HCT116 (cell line): ENCODE results near the gene SLC16A1. TPM values are rescaled to one million over a fixed set of nuclear protein-coding genes. Genes with fewer than 3 reads are reported as not detected.

Source experiments
- ATAC-seq: fragments of 200-7000 bp; cut with Tn5 transposase; 2 replicates; pipeline ENCODE4 v1.9.1; 2020; ENCODE audit warnings: mild to moderate bottlenecking, moderate library complexity
- BruUV-seq: library from RNA; stranded (reverse); fragments of 400-500 nt; replicated peaks from 2 replicates; lab custom pipeline; 2021; lab: Mats Ljungman, UMichigan
- CTCF ChIA-PET: fragments of 300-600 bp; sonication (Branson Sonifier 250); formaldehyde crosslinking; loops from one replicate; lab custom pipeline; 2021; ENCODE audit warnings: antibody characterized with exemption; lab: Charles Lee
- POLR2A ChIA-PET: fragments of 300-600, 350-600 bp; sonication (Branson Sonifier 250); formaldehyde crosslinking; loops from one replicate; lab custom pipeline; 2021; ENCODE audit warnings: antibody characterized with exemption; lab: Charles Lee
- RAD21 ChIA-PET, 2 experiments: fragments of 300-600 bp; sonication (Branson Sonifier 250); formaldehyde crosslinking; loops; one replicate each; lab custom pipeline; 2023; ENCODE audit warnings: low total read pairs in 2 of 2; ENCODE audit not compliant: uncharacterized antibody in 2 of 2, unreplicated experiment in 2 of 2, low non-redundant PET in 1 of 2; lab: Charles Lee
- DNase-seq: peaks from one replicate; pipeline ENCODE4 v3.0.0-alpha.2; 2010; ENCODE audit warnings: low read depth, low spot score
- H2AFZ ChIP-seq: fragments of 200-600 bp; shearing (Covaris generic), sonication (generic); 2 replicates; pipeline ENCODE4 v1.6.1; 2017; ENCODE audit warnings: low read depth, mixed run types, mixed read lengths, antibody characterized with exemption, low read length; ENCODE audit not compliant: poor library complexity, severe bottlenecking
- H3K27ac ChIP-seq: 2 replicates; pipeline ENCODE4 v1.5.1; 2012; ENCODE audit warnings: low read depth, low read length
- H3K27me3 ChIP-seq: fragments of 200-600 bp; sonication (generic); 2 replicates; pipeline ENCODE4 v1.6.1; 2016; ENCODE audit warnings: mixed run types, low read length, mixed read lengths; ENCODE audit not compliant: insufficient read depth
- H3K36me3 ChIP-seq, 2 experiments: fragments of 200-500 bp in 1 of 2; fragments of 200-600 bp in 1 of 2; sonication (Bioruptor generic) in 1 of 2; sonication (generic) in 1 of 2; 2 replicates each; pipeline versions ENCODE4 v1.5.1 to v1.6.1; 2014 to 2016; ENCODE audit warnings: low read length in 2 of 2, inconsistent platforms in 1 of 2, mixed read lengths in 1 of 2, mixed run types in 1 of 2; ENCODE audit not compliant: insufficient read depth in 2 of 2, control insufficient read depth in 1 of 2
- H3K4me1 ChIP-seq, 2 experiments: fragments of 200-600 bp in 1 of 2; sonication (generic) in 1 of 2; 2 replicates each; pipeline versions ENCODE4 v1.5.1 to v1.6.1; 2012 to 2017; ENCODE audit warnings: low read length in 2 of 2, inconsistent platforms in 1 of 2, mild to moderate bottlenecking in 1 of 2, mixed read lengths in 1 of 2, mixed run types in 1 of 2, moderate library complexity in 1 of 2; ENCODE audit not compliant: insufficient read depth in 2 of 2, control insufficient read depth in 1 of 2
- H3K4me2 ChIP-seq: fragments of 200-600 bp; sonication (generic); 2 replicates; pipeline ENCODE4 v1.6.1; 2017; ENCODE audit warnings: mixed run types, low read length, mixed read lengths
- H3K4me3 ChIP-seq, 2 experiments: fragments of 200-600 bp in 1 of 2; sonication (generic) in 1 of 2; replicated peaks in 1 of 2; 2 replicates each; pipeline ENCODE4 v1.5.1; 2011 to 2016; ENCODE audit warnings: low read length in 2 of 2, control low read depth in 1 of 2, low read depth in 1 of 2, mild to moderate bottlenecking in 1 of 2, mixed read lengths in 1 of 2, mixed run types in 1 of 2
- H3K79me2 ChIP-seq: fragments of 200-600 bp; sonication (generic); 2 replicates; pipeline ENCODE4 v1.6.1; 2017; ENCODE audit warnings: mild to moderate bottlenecking, mixed run types, low read length, moderate library complexity, mixed read lengths; ENCODE audit not compliant: insufficient read depth
- H3K9ac ChIP-seq: fragments of 200-600 bp; sonication (generic); 2 replicates; pipeline ENCODE4 v1.6.1; 2016; ENCODE audit warnings: low read length, mixed read lengths
- H3K9me2 ChIP-seq: fragments of 200-600 bp; sonication (generic), shearing (Covaris generic); 2 replicates; pipeline ENCODE4 v1.6.1; 2017; ENCODE audit warnings: mixed run types, mild to moderate bottlenecking, moderate library complexity; ENCODE audit not compliant: insufficient read depth
- H3K9me3 ChIP-seq, 2 experiments: fragments of 200-500 bp in 1 of 2; fragments of 200-600 bp in 1 of 2; sonication (Bioruptor generic) in 1 of 2; sonication (generic) in 1 of 2; 2 replicates each; pipeline ENCODE4 v1.6.1; 2014 to 2017; ENCODE audit warnings: low read length in 2 of 2, mixed read lengths in 2 of 2, inconsistent platforms in 1 of 2, low read depth in 1 of 2, mild to moderate bottlenecking in 1 of 2, mixed run types in 1 of 2, moderate library complexity in 1 of 2; ENCODE audit not compliant: control insufficient read depth in 1 of 2, insufficient read depth in 1 of 2
- H4K20me1 ChIP-seq: fragments of 200-600 bp; sonication (generic), shearing (Covaris generic); 2 replicates; pipeline ENCODE4 v1.6.1; 2017; ENCODE audit warnings: mixed run types, mild to moderate bottlenecking, moderate library complexity; ENCODE audit not compliant: insufficient read depth
- CBX3 ChIP-seq: IDR thresholded peaks from 2 replicates; pipeline ENCODE4 v1.6.1; 2012; ENCODE audit warnings: low read depth
- CEBPB ChIP-seq: IDR thresholded peaks from 2 replicates; pipeline ENCODE4 v1.6.1; 2012; ENCODE audit warnings: low read depth
- CTCF ChIP-seq, 3 experiments: fragments of 200-600 bp in 1 of 3; sonication (generic) in 1 of 3; IDR thresholded peaks in 2 of 3; conservative IDR thresholded peaks in 1 of 3; 2 replicates each; pipeline ENCODE4 v1.5.1; 2012 to 2017; ENCODE audit warnings: low read depth in 2 of 3, low read length in 2 of 3, antibody characterized with exemption in 1 of 3, borderline replicate concordance in 1 of 3, control low read depth in 1 of 3, mild to moderate bottlenecking in 1 of 3, mixed read lengths in 1 of 3, mixed run types in 1 of 3, moderate library complexity in 1 of 3; ENCODE audit not compliant: insufficient read depth in 1 of 3
- EGR1 ChIP-seq: IDR thresholded peaks from 2 replicates; pipeline ENCODE4 v1.6.1; 2012; ENCODE audit warnings: low read depth
- ELF1 ChIP-seq: IDR thresholded peaks from 2 replicates; pipeline ENCODE4 v1.6.1; 2012; ENCODE audit warnings: low read depth, borderline replicate concordance
- EZH2 ChIP-seq: fragments of 200-600 bp; sonication (generic); IDR thresholded peaks from 2 replicates; pipeline ENCODE4 v1.6.1; 2017; ENCODE audit warnings: antibody characterized with exemption, mixed run types
- EZH2phosphoT487 ChIP-seq: fragments of 200-600 bp; IDR thresholded peaks from 2 replicates; pipeline ENCODE4 v1.6.1; 2018; ENCODE audit warnings: antibody characterized with exemption, borderline replicate concordance
- JUND ChIP-seq: IDR thresholded peaks from 2 replicates; pipeline ENCODE4 v1.6.1; 2012
- POLR2A ChIP-seq: IDR thresholded peaks from 2 replicates; pipeline ENCODE4 v1.7.0; 2011; ENCODE audit warnings: borderline replicate concordance; ENCODE audit not compliant: insufficient read depth, insufficient read length; ENCODE audit errors: extremely low read depth
- POLR2AphosphoS5 ChIP-seq: IDR thresholded peaks from 2 replicates; pipeline ENCODE4 v1.6.1; 2011; ENCODE audit warnings: mild to moderate bottlenecking, low read depth, low read length, moderate library complexity
- RAD21 ChIP-seq: IDR thresholded peaks from 2 replicates; pipeline ENCODE4 v1.6.1; 2012; ENCODE audit warnings: low read depth, mild to moderate bottlenecking
- SIN3A ChIP-seq: IDR thresholded peaks from 2 replicates; pipeline ENCODE4 v1.6.1; 2012; ENCODE audit warnings: low read depth
- SRF ChIP-seq: IDR thresholded peaks from 2 replicates; pipeline ENCODE4 v1.6.1; 2012; ENCODE audit warnings: low read depth
- TCF7L2 ChIP-seq: IDR thresholded peaks from 2 replicates; pipeline ENCODE4 v1.7.0; 2011; ENCODE audit warnings: borderline replicate concordance, inconsistent platforms; ENCODE audit not compliant: insufficient read depth, insufficient read length; ENCODE audit errors: extremely low read depth
- YY1 ChIP-seq: IDR thresholded peaks from 2 replicates; pipeline ENCODE4 v1.6.1; 2011; ENCODE audit warnings: low read length, low read depth, moderate library complexity, mild to moderate bottlenecking; ENCODE audit not compliant: insufficient replicate concordance; ENCODE audit errors: extremely low read depth
- ZBTB33 ChIP-seq: IDR thresholded peaks from 2 replicates; pipeline ENCODE4 v1.6.1; 2011; ENCODE audit warnings: mild to moderate bottlenecking, low read length, moderate library complexity; ENCODE audit not compliant: insufficient replicate concordance; ENCODE audit errors: extremely low read depth
- ZFX ChIP-seq: fragments of 450-650 bp; IDR thresholded peaks from 2 replicates; pipeline ENCODE4 v1.6.1; 2017
- intact Hi-C: fragments of 100-400 bp; cut with micrococcal nuclease; formaldehyde crosslinking; loops from 2 replicates; pipeline ENCODE4 v1.10.0; 2022
- total RNA-seq: library from RNA; stranded (reverse); gene quantifications from one replicate; pipeline ENCODE4 v1.2.1, GENCODE V29; 2021; ENCODE audit not compliant: unreplicated experiment
- TF ChIP-seq, protein P1 (sequence below): IDR thresholded peaks from 2 replicates; pipeline ENCODE4 v1.6.1; 2012; ENCODE audit warnings: low read depth
- TF ChIP-seq, protein P2 (sequence below): IDR thresholded peaks from 2 replicates; pipeline ENCODE4 v1.6.1; 2012

SLC16A1 gene
- total RNA-seq, 1 experiment from 2014 or later: 96.7 TPM

- no TSS peak for BruUV-seq
- no peak overlapping the region for H3K4me2 ChIP-seq
- intact Hi-C loops: no loop called here
- no peak for TF ChIP-seq RAD21
- no peak for TF ChIP-seq POLR2AphosphoS5
- no peak for TF ChIP-seq SIN3A
- no peak for TF ChIP-seq ELF1
- no peak for TF ChIP-seq ZBTB33
- TF ChIP-seq EGR1: no peak
- no peak for TF ChIP-seq SRF
- no peak for TF ChIP-seq POLR2A
- TF ChIP-seq CBX3: no peak
- no peak for TF ChIP-seq ZFX
- TF ChIP-seq, protein P1, sequence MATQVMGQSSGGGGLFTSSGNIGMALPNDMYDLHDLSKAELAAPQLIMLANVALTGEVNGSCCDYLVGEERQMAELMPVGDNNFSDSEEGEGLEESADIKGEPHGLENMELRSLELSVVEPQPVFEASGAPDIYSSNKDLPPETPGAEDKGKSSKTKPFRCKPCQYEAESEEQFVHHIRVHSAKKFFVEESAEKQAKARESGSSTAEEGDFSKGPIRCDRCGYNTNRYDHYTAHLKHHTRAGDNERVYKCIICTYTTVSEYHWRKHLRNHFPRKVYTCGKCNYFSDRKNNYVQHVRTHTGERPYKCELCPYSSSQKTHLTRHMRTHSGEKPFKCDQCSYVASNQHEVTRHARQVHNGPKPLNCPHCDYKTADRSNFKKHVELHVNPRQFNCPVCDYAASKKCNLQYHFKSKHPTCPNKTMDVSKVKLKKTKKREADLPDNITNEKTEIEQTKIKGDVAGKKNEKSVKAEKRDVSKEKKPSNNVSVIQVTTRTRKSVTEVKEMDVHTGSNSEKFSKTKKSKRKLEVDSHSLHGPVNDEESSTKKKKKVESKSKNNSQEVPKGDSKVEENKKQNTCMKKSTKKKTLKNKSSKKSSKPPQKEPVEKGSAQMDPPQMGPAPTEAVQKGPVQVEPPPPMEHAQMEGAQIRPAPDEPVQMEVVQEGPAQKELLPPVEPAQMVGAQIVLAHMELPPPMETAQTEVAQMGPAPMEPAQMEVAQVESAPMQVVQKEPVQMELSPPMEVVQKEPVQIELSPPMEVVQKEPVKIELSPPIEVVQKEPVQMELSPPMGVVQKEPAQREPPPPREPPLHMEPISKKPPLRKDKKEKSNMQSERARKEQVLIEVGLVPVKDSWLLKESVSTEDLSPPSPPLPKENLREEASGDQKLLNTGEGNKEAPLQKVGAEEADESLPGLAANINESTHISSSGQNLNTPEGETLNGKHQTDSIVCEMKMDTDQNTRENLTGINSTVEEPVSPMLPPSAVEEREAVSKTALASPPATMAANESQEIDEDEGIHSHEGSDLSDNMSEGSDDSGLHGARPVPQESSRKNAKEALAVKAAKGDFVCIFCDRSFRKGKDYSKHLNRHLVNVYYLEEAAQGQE: no peak
- no peak for TF ChIP-seq TCF7L2
- TF ChIP-seq EZH2: no peak
- TF ChIP-seq JUND: no peak
- TF ChIP-seq CEBPB: no peak
- TF ChIP-seq, protein P2, sequence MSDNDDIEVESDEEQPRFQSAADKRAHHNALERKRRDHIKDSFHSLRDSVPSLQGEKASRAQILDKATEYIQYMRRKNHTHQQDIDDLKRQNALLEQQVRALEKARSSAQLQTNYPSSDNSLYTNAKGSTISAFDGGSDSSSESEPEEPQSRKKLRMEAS: no peak
- TF ChIP-seq CTCF (IDR thresholded peaks at IDR 0.05 in 2 of 3, conservative IDR thresholded peaks at IDR 0.05 in 1 of 3; ENCODE audit: borderline replicate concordance in 1 of 3, insufficient read depth in 1 of 3, low read depth in 2 of 3, low read length in 2 of 3): no peak
- no peak for TF ChIP-seq YY1
- TF ChIP-seq EZH2phosphoT487: no peak
- H3K79me2 ChIP-seq: no peaks in the 10 kb centered on the region; the same call in 1 of the 2 replicates
- H3K27ac ChIP-seq: no peak overlapping the region
- ChIA-PET RAD21 (no interaction called here), CTCF (no interaction called here), POLR2A (interaction anchor here (1.2 kb wide), 1 partner anchor 11 kb away, joined by 3 read pairs; no protein-coding TSS in a partner anchor)
- H3K9ac ChIP-seq: no peak overlapping the region
- no peaks in the 10 kb centered on the region for H3K9me2 ChIP-seq
- no peak overlapping the region for H3K4me3 ChIP-seq
- no peak overlapping the region for H2AFZ ChIP-seq
- DNase-seq (no peak), ATAC-seq (no peak)
- H3K36me3 ChIP-seq: no peaks in the 10 kb centered on the region
- no peaks in the 10 kb centered on the region for H4K20me1 ChIP-seq
- no peaks in the 10 kb centered on the region for H3K4me1 ChIP-seq
- no peaks in the 10 kb centered on the region for H3K9me3 ChIP-seq
- H3K27me3 ChIP-seq: no peaks in the 10 kb centered on the region
These were observed 19.3 kb upstream of the SLC16A1 start for GRCh38 chr1:112975336-112975735.
